HepG2 (cell line): ENCODE results near the gene CYP2A7. TPM values are rescaled to one million over a fixed set of nuclear protein-coding genes. Genes with fewer than 3 reads are reported as not detected.
A peak's percentile ranks its signal among the peaks of the same experiment; 100 is the strongest.
"Not testable (repeated sequence)": the region's sequence is repeated elsewhere in the genome, so short reads cannot be mapped to it uniquely, and the experiment has no call there.

Source experiments
- ATAC-seq: fragments of 200-7000 bp; cut with Tn5 transposase; 3 replicates; pipeline ENCODE4 v1.9.1; 2020; ENCODE audit warnings: mild to moderate bottlenecking, moderate library complexity
- BruUV-seq: library from RNA; stranded (reverse); fragments of 400-500 nt; replicated peaks from 2 replicates; lab custom pipeline; 2021; lab: Mats Ljungman, UMichigan
- CTCF ChIA-PET: fragments of 300-600 bp; formaldehyde crosslinking; extraction: SDS; loops from one replicate; lab custom pipeline; 2021; ENCODE audit warnings: low total read pairs, inconsistent platforms, low intra/inter-chr PET ratio; lab: Yijun Ruan, JAX
- POLR2A ChIA-PET: fragments of 350-600 bp; sonication (Branson Sonifier 250); formaldehyde crosslinking; loops from one replicate; lab custom pipeline; 2020; ENCODE audit warnings: antibody characterized with exemption, inconsistent platforms; lab: Yijun Ruan, JAX
- DNase-seq: peaks from one replicate; pipeline ENCODE4 v3.0.0-alpha.2; 2015; ENCODE audit warnings: low spot score
- FAIRE-seq: peaks from 3 replicates; lab custom pipeline; 2011; peaks lifted over from hg19 to GRCh38; lab: Jason Lieb, UNC
- H2AFZ ChIP-seq: one replicate; pipeline ENCODE4 v1.6.1; 2011; ENCODE audit warnings: low read length, inconsistent platforms
- H3K27ac ChIP-seq: fragments of 300-600 bp; 3 replicates; pipeline ENCODE4 v1.8.0; 2011; ENCODE audit warnings: mixed run types, mild to moderate bottlenecking, mixed read lengths, low read length, inconsistent platforms; ENCODE audit not compliant: insufficient read depth; ENCODE audit errors: extremely low read length
- H3K27me3 ChIP-seq, 2 experiments: fragments of 200-600 bp in 1 of 2; 2 replicates in 1 of 2; 3 replicates in 1 of 2; pipeline versions ENCODE4 v1.6.0 to v1.8.0; 2011; ENCODE audit warnings: low read length in 2 of 2, mild to moderate bottlenecking in 2 of 2, moderate library complexity in 2 of 2, inconsistent platforms in 1 of 2; ENCODE audit not compliant: insufficient read depth in 2 of 2, control insufficient read depth in 1 of 2
- H3K36me3 ChIP-seq, 2 experiments: fragments of 200-600 bp in 1 of 2; replicated peaks in 1 of 2; 2 replicates in 1 of 2; 3 replicates in 1 of 2; pipeline versions ENCODE4 v1.5.1 to v1.8.0; 2011; ENCODE audit warnings: low read length in 2 of 2, inconsistent platforms in 1 of 2; ENCODE audit not compliant: insufficient read depth in 2 of 2, control insufficient read depth in 1 of 2
- H3K4me1 ChIP-seq: 2 replicates; pipeline ENCODE4 v1.5.1; 2012; ENCODE audit warnings: low read length, inconsistent platforms; ENCODE audit not compliant: insufficient read depth
- H3K4me2 ChIP-seq: 2 replicates; pipeline ENCODE4 v1.6.0; 2011; ENCODE audit warnings: low read depth, low read length, inconsistent platforms
- H3K4me3 ChIP-seq, 3 experiments: fragments of 200-600 bp in 1 of 3; sonication (generic), shearing (Covaris generic) in 1 of 3; replicated peaks in 1 of 3; 2 replicates each; pipeline ENCODE4 v1.5.1; 2011 to 2016; ENCODE audit warnings: low read length in 3 of 3, inconsistent platforms in 2 of 3, low read depth in 2 of 3, mild to moderate bottlenecking in 2 of 3, control low read depth in 1 of 3, mixed read lengths in 1 of 3; ENCODE audit not compliant: insufficient read depth in 1 of 3
- H3K79me2 ChIP-seq: one replicate; pipeline ENCODE4 v1.6.1; 2011; ENCODE audit warnings: low read length, inconsistent platforms; ENCODE audit not compliant: insufficient read depth
- H3K9ac ChIP-seq: 2 replicates; pipeline ENCODE4 v1.6.0; 2011; ENCODE audit warnings: mild to moderate bottlenecking, low read depth, low read length, inconsistent platforms; ENCODE audit not compliant: insufficient read depth
- H3K9me3 ChIP-seq: 2 replicates; pipeline ENCODE4 v1.5.1; 2012; ENCODE audit warnings: mild to moderate bottlenecking, low read length
- H4K20me1 ChIP-seq: 2 replicates; pipeline ENCODE4 v1.6.0; 2011; ENCODE audit warnings: inconsistent platforms, mild to moderate bottlenecking, low read length, moderate library complexity; ENCODE audit not compliant: insufficient read depth
- CEBPB ChIP-seq: IDR thresholded peaks from 2 replicates; pipeline ENCODE4 v1.6.1; 2011; ENCODE audit warnings: low read depth, low read length, improper control_type of control experiment, borderline replicate concordance
- ZBTB7B ChIP-seq: sonication (generic); formaldehyde crosslinking; IDR thresholded peaks from 2 replicates; pipeline ENCODE4 v1.4.0; 2020; ENCODE audit warnings: missing genetic modification reagents
- ZNF101 ChIP-seq: sonication (generic); formaldehyde crosslinking; IDR thresholded peaks from 2 replicates; pipeline ENCODE4 v1.4.0; 2020; ENCODE audit warnings: mild to moderate bottlenecking, low read depth, missing genetic modification reagents, borderline replicate concordance
- WGBS: methylation state at CpG from one replicate; pipeline ENCODE4 v1.1.6; 2017; ENCODE audit warnings: low lambda C conversion rate; 5-methylcytosine and 5-hydroxymethylcytosine counted together
- in situ Hi-C: cut with HindIII; loops from 2 replicates; pipeline ENCODE4 v1.10.0; 2017; ENCODE audit warnings: low pct_unique_long_range_greater_than_20kb; ENCODE audit not compliant: extremely low pct_ligation_motif_present
- intact Hi-C: fragments of 100-400 bp; cut with micrococcal nuclease; formaldehyde crosslinking; loops from one replicate; pipeline ENCODE4 v1.10.0; 2022; ENCODE audit not compliant: unreplicated experiment
- polyA plus RNA-seq, 8 experiments: library from polyadenylated mRNA; depleted of rRNA in 3 of 8; stranded (reverse) in 7 of 8; unstranded in 1 of 8; fragments of >200 nt; fragmentation: Illumina TruSeq in 4 of 8; extraction: Trizol in 4 of 8; gene quantifications; 2 replicates each; pipeline versions ENCODE4 v1.2.1 to v1.2.3, GENCODE V29; 2011 to 2016; ENCODE audit warnings: low read depth in 4 of 8, missing spikeins in 1 of 8, mixed read lengths in 1 of 8; ENCODE audit not compliant: insufficient read depth in 1 of 8
- total RNA-seq, 5 experiments: library from RNA; depleted of rRNA; stranded (reverse); fragments of >200 nt; fragmentation: Illumina TruSeq; extraction: Trizol; gene quantifications; 2 replicates each; pipeline ENCODE4 v1.2.3, GENCODE V29; 2016; ENCODE audit warnings: low read depth in 1 of 5

Gene CYP2A7
- total and polyA plus RNA-seq, 2 of the 13 experiments (the other 11 are each of a cell fraction or from before 2014, with no cell fraction given): not detected

GRCh38 chr19:40836754-40837429, 45.1 kb downstream of the CYP2A7 start:
- WGBS: 44% methylated on average over 6 of the region's 6 CpGs
- ChIA-PET CTCF (no interaction called here), POLR2A (no interaction called here)
- Histone ChIP-seq H3K4me2 (no peak overlapping the region), H3K9me3 (no peaks in the 10 kb centered on the region), H2AFZ (no peak overlapping the region), H3K27ac (no peak overlapping the region), H3K4me1 (peaks cover 10% of the 10 kb centered on the region), H4K20me1 (no peaks in the 10 kb centered on the region)
- in situ Hi-C loops: no loop called here
- FAIRE-seq: no peak
- ATAC-seq: no peak
- BruUV-seq: no TSS peak
- intact Hi-C loops: no loop called here
- TF ChIP-seq CEBPB (peak; percentile 27; the same call in 1 of the 2 replicates), ZBTB7B (CRISPR knock-in tag) (no peak), ZNF101 (CRISPR knock-in tag) (no peak)
- TF ChIP-seq, all 625 proteins: peak for 1
- Histone ChIP-seq H3K79me2 (no peaks in the 10 kb centered on the region), H3K36me3 (no peaks in the 10 kb centered on the region), H3K4me3 (no peak overlapping the region), H3K27me3 (no peaks in the 10 kb centered on the region), H3K9ac (no peak overlapping the region)
- DNase-seq: no peak

GRCh38 chr19:40833728-40834533, 48.1 kb downstream of the CYP2A7 start:
- DNase-seq, H3K79me2 ChIP-seq, POLR2A ChIA-PET, H3K9ac ChIP-seq, H2AFZ ChIP-seq, FAIRE-seq, CTCF ChIA-PET, intact Hi-C loops, H3K27me3 ChIP-seq, H3K9me3 ChIP-seq, H4K20me1 ChIP-seq, H3K4me3 ChIP-seq, H3K27ac ChIP-seq, BruUV-seq, H3K4me2 ChIP-seq, H3K36me3 ChIP-seq, ATAC-seq, in situ Hi-C loops: not testable (repeated sequence)
- 61% methylated on average over 7 of the region's 7 CpGs for WGBS
- peaks cover 19% of the 10 kb centered on the region for H3K4me1 ChIP-seq

GRCh38 chr19:40832431-40832790, 49.6 kb downstream of the CYP2A7 start:
- H3K4me2 ChIP-seq, CTCF ChIA-PET, H3K36me3 ChIP-seq, H4K20me1 ChIP-seq, ATAC-seq, H3K4me3 ChIP-seq, DNase-seq, in situ Hi-C loops, H2AFZ ChIP-seq, H3K79me2 ChIP-seq, H3K27me3 ChIP-seq, intact Hi-C loops, H3K9me3 ChIP-seq, H3K9ac ChIP-seq, FAIRE-seq: not testable (repeated sequence)
- WGBS: 30% methylated on average over 4 of the region's 4 CpGs
- POLR2A ChIA-PET: interaction anchor here (0.9 to 1.4 kb wide), 4 partner anchors 9 to 229 kb away, joined by 3 to 6 read pairs (median 4); partner anchors contain the start of gene RAB4B
- TSS peak; percentile 42 for BruUV-seq
- peak overlapping the region; percentile 11 for H3K27ac ChIP-seq
- H3K4me1 ChIP-seq: peaks cover 19% of the 10 kb centered on the region
